Globus pallidus (tissue), 1 donor: ENCODE measurements around the gene HDAC4.

ENCODE experiments used
- DNase-seq: peaks from one replicate; pipeline ENCODE4 v3.0.0-alpha.2; 2015; ENCODE audit warnings: low spot score

Gene HDAC4

GRCh38 chr2:239236043-239236807, 164.6 kb downstream of the HDAC4 start:
- peak; percentile 68 for DNase-seq

GRCh38 chr2:239235311-239235710, 165.5 kb downstream of the HDAC4 start:
- no peak for DNase-seq

GRCh38 chr2:239234191-239235175, 166.3 kb downstream of the HDAC4 start:
- DNase-seq: no peak

GRCh38 chr2:239233576-239233975, 167.2 kb downstream of the HDAC4 start:
- no peak for DNase-seq

GRCh38 chr2:239232195-239232578, 168.6 kb downstream of the HDAC4 start:
- no peak for DNase-seq

GRCh38 chr2:239231231-239232194, 169.3 kb downstream of the HDAC4 start:
- no peak for DNase-seq

- no peak for DNase-seq
These were observed 170.3 kb downstream of the HDAC4 start for GRCh38 chr2:239230318-239231052.

DNA sequence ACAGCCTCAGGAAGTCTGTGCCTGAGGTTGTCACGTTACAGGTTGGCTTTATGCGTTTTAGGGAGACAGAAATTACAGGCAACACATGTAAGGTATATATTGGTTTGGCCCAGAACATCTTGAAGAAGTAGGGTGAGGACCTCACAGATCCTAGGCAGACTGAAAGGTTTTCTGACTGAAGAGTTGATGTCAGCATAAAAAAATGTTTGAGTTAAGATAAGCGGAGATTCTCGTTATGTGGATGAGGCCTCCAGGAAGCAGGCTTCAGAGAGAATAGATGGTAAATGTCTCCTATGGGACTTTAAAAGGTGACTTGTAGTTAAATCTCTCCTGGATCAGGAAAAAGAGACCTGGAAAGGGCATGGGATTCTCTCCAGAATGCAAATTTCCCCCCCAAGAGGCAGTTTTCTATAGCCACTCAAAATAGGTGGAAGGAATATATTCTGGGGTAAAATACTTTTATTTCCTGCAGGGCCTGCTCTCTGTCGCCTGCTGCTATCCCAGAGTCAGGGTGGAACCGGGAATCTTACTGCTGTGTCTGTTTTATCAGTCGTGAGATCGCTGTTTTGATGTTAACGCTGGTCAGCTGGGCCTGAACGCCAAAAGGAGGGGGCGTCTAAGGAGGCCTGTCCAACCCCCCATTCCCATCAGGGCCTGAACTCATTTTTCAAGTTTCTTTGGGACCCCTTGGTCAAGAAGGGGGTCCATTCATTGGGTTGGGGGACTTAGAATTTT, 171.1 kb downstream of the HDAC4 start:
- DNase-seq: no peak

- no peak for DNase-seq
These were observed 173.0 kb downstream of the HDAC4 start for GRCh38 chr2:239227661-239228371.

DNA sequence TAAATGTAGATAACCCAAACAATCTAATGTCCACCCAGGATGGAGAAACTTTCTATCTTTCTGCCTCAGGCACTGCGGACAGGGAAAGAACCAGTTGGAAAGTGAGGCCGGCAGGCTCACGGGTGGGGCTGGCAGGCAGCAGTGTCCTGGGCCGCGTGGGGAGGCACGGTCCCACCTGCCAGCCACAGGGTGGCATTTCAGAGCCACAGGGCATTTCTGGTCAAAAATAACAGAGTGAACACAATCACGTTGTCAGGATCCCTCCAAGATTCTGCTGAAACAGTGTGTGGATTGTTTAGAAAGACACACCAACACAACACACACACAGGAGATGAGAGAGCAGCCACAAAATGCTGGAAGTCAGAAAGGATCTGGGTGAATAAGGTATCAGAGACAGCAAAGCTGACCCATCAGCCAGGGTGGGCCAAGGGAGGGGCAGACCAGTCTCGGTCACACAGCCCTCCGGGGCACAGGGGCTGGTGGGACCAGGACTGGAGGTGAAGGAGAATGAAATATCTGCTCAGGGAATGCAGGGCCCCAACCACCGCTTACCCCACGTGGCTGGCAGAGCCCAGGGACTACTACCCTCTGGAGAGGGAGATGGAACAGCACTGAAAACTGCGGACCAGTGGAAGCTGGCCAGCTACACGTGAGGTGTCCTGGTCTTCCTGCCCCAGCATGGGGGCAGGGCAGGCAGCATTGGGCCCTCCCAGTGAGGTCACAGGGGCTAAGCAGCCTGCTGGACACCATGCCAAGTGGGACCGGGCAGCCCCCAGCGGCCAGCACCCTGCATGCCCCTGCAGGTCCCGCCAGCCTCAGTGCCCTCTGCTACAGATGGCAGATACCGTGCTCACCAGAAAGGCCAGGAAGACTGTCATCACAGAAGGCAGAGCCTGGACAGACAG, 173.9 kb downstream of the HDAC4 start:
- no peak for DNase-seq

GRCh38 chr2:239225871-239226561, 174.8 kb downstream of the HDAC4 start:
- no peak for DNase-seq

DNA sequence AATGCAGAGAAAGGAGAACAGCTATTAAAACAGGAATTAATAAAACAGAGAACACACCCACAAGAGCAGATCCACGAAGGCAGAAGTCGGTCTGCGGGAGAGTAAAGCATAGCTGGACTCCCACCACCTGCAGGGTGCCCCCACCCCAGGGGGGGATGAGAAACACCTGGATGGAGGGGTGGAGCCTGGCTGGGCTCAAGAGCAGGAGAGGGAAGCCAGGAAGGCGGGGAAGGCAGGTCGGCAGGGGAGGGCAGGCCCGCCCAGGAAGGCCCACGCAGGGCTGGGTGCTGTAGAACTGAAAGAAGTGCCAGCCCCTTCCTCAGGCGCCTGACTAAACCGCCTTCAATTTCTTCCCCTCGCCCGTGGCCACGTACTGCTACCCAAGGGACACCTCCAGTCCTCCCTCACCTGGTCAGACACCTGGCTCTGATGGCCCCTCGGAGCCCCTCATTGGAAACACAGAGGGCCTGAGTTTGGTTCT, 175.4 kb downstream of the HDAC4 start:
- no peak for DNase-seq

GRCh38 chr2:239224955-239225354, 175.9 kb downstream of the HDAC4 start:
- DNase-seq: no peak

- DNase-seq: no peak
These were observed 176.6 kb downstream of the HDAC4 start for GRCh38 chr2:239224199-239224570.

- peak; percentile 86 for DNase-seq
These were observed 177.3 kb downstream of the HDAC4 start for GRCh38 chr2:239223310-239224198.

GRCh38 chr2:239222706-239223309, 178.0 kb downstream of the HDAC4 start:
- no peak for DNase-seq

DNA sequence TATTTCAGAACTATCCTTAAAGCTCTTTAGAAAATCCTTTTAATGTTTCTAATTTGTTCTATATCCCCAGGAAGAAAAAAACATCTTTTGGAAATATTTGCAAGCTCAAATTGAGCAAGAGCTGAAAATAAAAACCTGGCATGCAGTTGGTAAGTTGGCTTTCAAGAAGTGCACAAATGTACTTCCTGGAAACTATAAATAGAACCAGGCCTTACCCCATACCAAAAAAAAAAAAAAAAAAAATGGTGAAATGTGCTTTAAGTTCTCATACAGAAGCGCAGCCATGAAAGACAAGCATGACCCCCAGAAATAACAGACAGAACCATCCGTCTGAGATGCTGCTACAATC, 178.5 kb downstream of the HDAC4 start:
- no peak for DNase-seq
